GM15510 (cell line): ENCODE data around the gene MFSD6.

Source experiments
- POLR2A ChIP-seq: IDR thresholded peaks from 3 replicates; pipeline ENCODE4 v1.6.1; 2011; ENCODE audit warnings: borderline replicate concordance; ENCODE audit not compliant: insufficient read length; ENCODE audit errors: extremely low read depth

The MFSD6 gene

DNA sequence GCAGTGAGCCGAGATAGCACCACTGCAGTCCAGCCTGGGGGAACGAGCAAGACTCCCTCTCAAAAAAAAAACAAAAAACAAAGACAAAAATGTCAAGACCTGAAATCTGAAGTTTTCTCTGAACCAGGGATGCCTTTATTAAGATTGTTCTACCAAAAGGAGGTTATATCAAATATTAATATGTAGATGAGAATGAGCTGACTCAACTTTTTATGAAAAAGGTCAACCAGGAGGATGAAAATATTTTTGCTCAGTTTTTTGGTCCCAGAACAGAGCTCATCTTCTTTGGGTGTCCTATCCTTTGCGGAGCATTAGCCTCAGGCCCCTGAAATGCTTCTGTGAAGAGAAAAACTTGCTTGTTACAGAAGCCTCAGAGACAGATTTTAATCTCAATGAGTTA is 82.3 kb downstream of the MFSD6 start:
- no peak for TF ChIP-seq POLR2A

- no peak for TF ChIP-seq POLR2A
Observed at GRCh38 chr2:190493095-190493494, 84.9 kb downstream of the MFSD6 start.

DNA sequence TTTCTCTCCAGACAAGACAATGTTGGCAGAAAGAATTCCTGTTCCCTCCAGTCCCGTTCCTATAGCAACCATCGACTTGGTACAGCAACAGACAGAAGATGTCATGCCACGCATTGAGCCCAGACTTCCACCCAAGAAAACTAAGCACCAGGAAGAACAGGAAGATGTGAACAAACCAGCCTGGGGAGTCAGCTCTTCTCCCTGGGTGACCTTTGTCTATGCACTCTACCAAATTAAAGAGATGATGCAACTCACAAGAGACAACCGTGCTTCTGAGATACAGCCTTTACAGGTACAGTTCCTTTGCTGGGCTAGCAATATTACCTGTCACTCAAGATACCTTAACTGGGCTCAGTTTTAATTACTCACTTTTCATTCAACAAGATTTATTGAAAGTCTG is 89.3 kb downstream of the MFSD6 start:
- no peak for TF ChIP-seq POLR2A

DNA sequence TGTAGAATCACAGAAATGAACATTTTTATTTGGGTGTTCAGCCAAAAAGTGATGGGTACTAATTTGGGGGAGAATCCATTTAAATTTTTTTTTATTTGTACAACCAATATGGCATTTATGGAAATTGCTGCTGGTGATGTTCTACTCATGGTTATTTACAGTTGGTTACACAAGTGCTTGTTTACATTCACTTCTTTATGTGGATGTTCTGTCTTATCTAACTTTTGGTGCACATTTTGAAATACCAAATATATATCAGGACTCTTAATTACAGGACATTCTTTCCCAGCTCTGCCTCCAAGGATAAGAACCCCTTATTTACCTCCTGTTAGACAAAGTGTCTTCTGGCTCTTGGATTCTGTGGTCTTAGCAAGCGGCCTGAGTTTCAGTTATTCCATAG is 91.1 kb downstream of the MFSD6 start:
- no peak for TF ChIP-seq POLR2A

GRCh38 chr2:190500054-190500502 is 91.9 kb downstream of the MFSD6 start:
- no peak for TF ChIP-seq POLR2A

- TF ChIP-seq POLR2A: no peak
Observed at GRCh38 chr2:190501231-190501630, 93.1 kb downstream of the MFSD6 start.

DNA sequence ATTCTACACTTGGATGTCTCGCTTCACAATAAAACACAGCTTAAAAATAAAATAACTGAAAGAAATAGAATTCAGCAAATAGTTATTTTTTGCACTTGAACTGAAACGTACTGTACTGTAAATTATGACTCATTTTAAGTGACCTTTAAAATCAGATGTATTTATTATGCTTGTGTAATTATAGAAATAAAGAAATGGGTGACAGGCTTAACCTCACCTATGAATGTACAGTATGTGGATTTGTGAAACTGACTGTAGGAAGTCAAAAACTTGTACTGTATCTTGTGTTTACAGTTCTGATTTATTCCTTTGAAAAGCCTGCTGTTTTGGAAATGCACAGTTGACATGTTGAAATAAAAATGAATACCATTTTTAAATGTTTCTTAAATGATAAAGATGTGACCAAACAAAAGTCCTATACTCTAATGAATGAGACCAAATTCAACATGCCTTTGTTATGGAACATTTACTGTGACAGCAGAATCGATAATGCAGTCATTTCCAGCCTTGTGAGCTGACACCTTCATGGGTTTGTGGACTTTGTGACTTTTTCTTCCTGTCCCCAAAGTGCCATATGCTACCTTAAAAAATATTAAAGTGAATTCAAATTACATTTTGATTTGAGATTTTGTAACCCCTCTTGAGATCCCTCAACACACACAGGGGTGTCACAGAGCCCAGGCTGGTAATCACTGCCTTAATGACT is 93.7 kb downstream of the MFSD6 start:
- TF ChIP-seq POLR2A: no peak

GRCh38 chr2:190503088-190503487 is 94.9 kb downstream of the MFSD6 start:
- no peak for TF ChIP-seq POLR2A

DNA sequence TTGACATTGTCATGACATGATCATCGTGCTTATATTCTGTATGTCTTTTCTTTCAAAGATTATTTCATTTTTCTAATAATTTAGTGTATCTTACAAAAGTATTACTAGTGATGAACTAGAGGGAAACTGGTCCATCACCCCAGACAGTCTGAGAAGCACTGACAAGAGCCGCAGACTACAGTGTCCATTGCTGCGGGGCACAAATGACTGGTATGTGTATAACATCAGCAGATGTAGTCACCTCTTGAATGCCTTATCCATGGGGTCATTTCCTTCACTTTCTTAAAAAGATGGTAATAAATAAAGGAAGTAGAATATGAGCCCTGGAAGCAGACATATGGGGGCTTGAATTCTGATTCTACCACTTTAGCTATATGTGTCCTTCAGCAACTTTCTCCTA is 96.8 kb downstream of the MFSD6 start:
- no peak for TF ChIP-seq POLR2A

DNA sequence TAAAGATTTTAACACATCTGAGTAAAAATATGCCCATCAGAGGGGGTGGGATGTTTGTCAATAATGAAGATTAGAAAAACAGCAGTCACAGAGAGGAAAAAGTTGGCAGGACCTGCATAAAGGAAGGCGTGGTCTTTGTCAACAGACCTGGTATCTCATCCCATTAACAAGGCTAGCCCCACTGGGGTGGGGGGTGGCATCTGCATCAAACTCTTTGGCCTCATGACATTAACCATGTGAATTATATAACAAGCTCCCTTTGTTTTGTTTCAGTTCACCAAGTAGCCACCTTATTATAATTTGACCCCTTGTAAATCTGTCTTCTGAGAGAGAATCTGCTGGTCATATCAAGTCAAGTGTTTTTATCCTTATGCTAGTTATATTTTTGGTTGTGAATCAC is 97.5 kb downstream of the MFSD6 start:
- no peak for TF ChIP-seq POLR2A

- no peak for TF ChIP-seq POLR2A
Observed at GRCh38 chr2:190506666-190507065, 98.5 kb downstream of the MFSD6 start.

DNA sequence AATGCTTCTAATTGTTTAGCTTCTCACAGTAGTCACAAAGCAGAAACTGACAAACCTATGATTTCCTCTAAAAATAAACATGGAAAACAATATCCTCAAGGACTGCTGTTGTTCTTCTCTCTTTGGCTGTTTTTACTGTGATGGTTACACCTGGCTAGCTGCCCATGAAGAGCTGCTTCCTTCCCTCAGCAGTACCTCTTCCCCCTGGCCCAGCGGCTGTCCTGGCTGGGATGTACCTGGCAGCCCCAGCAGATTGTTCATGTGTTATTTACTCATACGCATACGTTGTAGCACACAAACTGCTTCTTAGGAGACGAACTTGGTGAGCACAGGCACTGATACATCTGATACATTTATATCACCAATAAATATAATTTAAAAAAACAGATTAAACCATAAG is 99.0 kb downstream of the MFSD6 start:
- TF ChIP-seq POLR2A: no peak

GRCh38 chr2:190511104-190511503 is 102.9 kb downstream of the MFSD6 start:
- TF ChIP-seq POLR2A: no peak

DNA sequence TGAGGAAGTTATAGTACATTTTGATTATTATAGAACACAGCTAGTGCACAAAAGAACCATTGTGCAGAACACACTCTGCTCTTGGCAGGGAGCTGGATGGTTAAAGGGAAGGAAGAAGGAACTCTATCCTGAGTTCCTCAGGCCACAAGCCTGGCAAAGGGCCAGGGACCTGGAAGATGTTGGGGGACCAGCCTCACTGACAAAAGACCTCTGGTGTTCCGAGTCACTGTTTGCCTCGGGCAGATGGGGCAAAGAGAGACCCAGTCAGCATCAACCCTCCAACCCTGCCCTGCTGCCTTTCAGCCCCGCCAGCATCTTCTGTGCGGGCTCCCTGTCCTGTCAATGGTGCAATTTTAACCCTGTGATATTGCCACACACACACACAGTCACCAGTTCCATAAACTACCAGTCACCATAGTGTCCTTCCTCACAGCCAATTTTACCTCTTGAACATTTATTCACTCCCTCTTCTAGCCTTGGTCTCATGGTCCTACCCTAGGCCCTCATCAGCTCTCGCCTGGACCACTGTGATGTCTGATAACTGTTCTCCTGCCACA is 104.5 kb downstream of the MFSD6 start:
- no peak for TF ChIP-seq POLR2A

GRCh38 chr2:190513877-190514276 is 105.7 kb downstream of the MFSD6 start:
- TF ChIP-seq POLR2A: no peak

- TF ChIP-seq POLR2A: no peak
Observed at GRCh38 chr2:190514676-190515075, 106.5 kb downstream of the MFSD6 start.
